Caki2 (cell line): ENCODE measurements around the gene ZNF536. TPM values are rescaled to one million over a fixed set of nuclear protein-coding genes. Genes with fewer than 3 reads are reported as not detected.

Experiments used
- DNase-seq: peaks from one replicate; pipeline ENCODE4 v3.0.0-alpha.2; 2015; ENCODE audit warnings: low read depth
- in situ Hi-C: cut with HindIII; loops from 2 replicates; pipeline ENCODE4 v1.10.0; 2016; ENCODE audit warnings: low sequenced_read_pairs, low pct_unique_long_range_greater_than_20kb, mixed read lengths
- total RNA-seq: library from RNA; depleted of rRNA; stranded (reverse); fragments of >200 nt; shearing (Covaris generic); gene quantifications from 2 replicates; pipeline ENCODE4 v1.2.3, GENCODE V29; 2014; ENCODE audit warnings: low replicate concordance

ZNF536 gene
- total RNA-seq, 1 experiment from 2014 or later: not detected

GRCh38 chr19:30555791-30556110 is 183.6 kb downstream of the ZNF536 start:
- in situ Hi-C loops: no loop called here
- DNase-seq: no peak

GRCh38 chr19:30556230-30556711 is 184.1 kb downstream of the ZNF536 start:
- no peak for DNase-seq
- in situ Hi-C loops: no loop called here

GRCh38 chr19:30557212-30557611 is 185.0 kb downstream of the ZNF536 start:
- in situ Hi-C loops: no loop called here

GRCh38 chr19:30557927-30558557 is 185.9 kb downstream of the ZNF536 start:
- in situ Hi-C loops: no loop called here
- no peak for DNase-seq

More at GRCh38 chr19:30557212-30557611, 185.0 kb downstream of the ZNF536 start:
- no peak for DNase-seq

GRCh38 chr19:30558793-30559192 is 186.6 kb downstream of the ZNF536 start:
- no peak for DNase-seq
- in situ Hi-C loops: no loop called here

GRCh38 chr19:30559446-30559845 is 187.3 kb downstream of the ZNF536 start:
- in situ Hi-C loops: no loop called here
- DNase-seq: no peak

- in situ Hi-C loops: no loop called here
- no peak for DNase-seq
Measured at GRCh38 chr19:30562981-30563380, 190.8 kb downstream of the ZNF536 start.

GRCh38 chr19:30563691-30564090 is 191.5 kb downstream of the ZNF536 start:
- in situ Hi-C loops: no loop called here
- no peak for DNase-seq

GRCh38 chr19:30564551-30565011 is 192.4 kb downstream of the ZNF536 start:
- in situ Hi-C loops: no loop called here
- DNase-seq: no peak

- no peak for DNase-seq
- in situ Hi-C loops: no loop called here
Measured at GRCh38 chr19:30565636-30566035, 193.5 kb downstream of the ZNF536 start.

GRCh38 chr19:30566681-30567420 is 194.7 kb downstream of the ZNF536 start:
- in situ Hi-C loops: no loop called here
- DNase-seq: no peak

GRCh38 chr19:30567536-30568232 is 195.5 kb downstream of the ZNF536 start:
- in situ Hi-C loops: no loop called here
- DNase-seq: no peak

GRCh38 chr19:30570194-30570593 is 198.0 kb downstream of the ZNF536 start:
- no peak for DNase-seq
- in situ Hi-C loops: no loop called here

GRCh38 chr19:30577551-30578105 is 205.4 kb downstream of the ZNF536 start:
- in situ Hi-C loops: no loop called here
- no peak for DNase-seq

GRCh38 chr19:30579419-30579818 is 207.2 kb downstream of the ZNF536 start:
- in situ Hi-C loops: no loop called here
- no peak for DNase-seq

GRCh38 chr19:30580673-30581072 is 208.5 kb downstream of the ZNF536 start:
- no peak for DNase-seq
- in situ Hi-C loops: no loop called here

GRCh38 chr19:30584090-30584489 is 211.9 kb downstream of the ZNF536 start:
- no peak for DNase-seq
- in situ Hi-C loops: no loop called here

GRCh38 chr19:30587869-30588268 is 215.7 kb downstream of the ZNF536 start:
- no peak for DNase-seq
- in situ Hi-C loops: no loop called here
